Gastroesophageal sphincter (tissue), 3 donors: ENCODE measurements around the gene RNU1-1.
"Not testable (repeated sequence)": the region's sequence is repeated elsewhere in the genome, so short reads cannot be mapped to it uniquely, and the experiment has no call there.

Source experiments
- EP300 ChIP-seq: sonication (generic); formaldehyde crosslinking; IDR thresholded peaks from one replicate; pipeline ENCODE4 v1.6.1; 2017; ENCODE audit warnings: antibody characterized with exemption, mild to moderate bottlenecking
- POLR2A ChIP-seq, 2 donors: fragments of 450-650 bp; IDR thresholded peaks; one replicate each; pipeline ENCODE4 v1.6.1; 2017; ENCODE audit warnings: antibody characterized with exemption in 2 of 2, mild to moderate bottlenecking in 2 of 2, moderate library complexity in 1 of 2
- POLR2AphosphoS5 ChIP-seq: sonication (generic); formaldehyde crosslinking; IDR thresholded peaks from one replicate; pipeline ENCODE4 v1.6.1; 2017; ENCODE audit warnings: antibody characterized with exemption
- TF ChIP-seq, protein P1 (sequence below), 4 experiments: fragments of 200-600 bp in 2 of 4; fragments of 450-650 bp in 2 of 4; sonication (generic) in 1 of 4; IDR thresholded peaks; one replicate each; pipeline ENCODE4 v1.5.1; 2017 to 2019; ENCODE audit warnings: antibody characterized with exemption in 4 of 4, mild to moderate bottlenecking in 2 of 4, moderate library complexity in 2 of 4

DNA sequence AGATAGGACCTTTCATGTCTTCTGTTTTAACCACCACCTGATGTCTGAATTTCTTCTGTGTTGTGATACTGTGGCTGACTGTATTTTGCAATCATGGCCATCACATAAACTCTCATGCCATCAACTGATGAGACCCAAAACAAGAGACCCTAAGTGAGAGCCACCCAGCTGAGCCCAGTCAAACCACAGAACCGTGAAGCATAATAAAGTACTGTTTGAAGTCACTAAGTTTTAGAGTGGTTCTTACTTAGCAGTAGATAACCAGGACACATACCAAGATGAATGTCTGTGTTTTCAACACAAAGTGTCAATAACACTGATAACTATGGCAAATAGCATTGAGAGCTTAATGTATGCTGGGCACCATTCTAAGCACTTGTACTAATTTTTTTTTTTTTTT, 35.5 kb upstream of the RNU1-1 start:
- TF ChIP-seq, protein P1, sequence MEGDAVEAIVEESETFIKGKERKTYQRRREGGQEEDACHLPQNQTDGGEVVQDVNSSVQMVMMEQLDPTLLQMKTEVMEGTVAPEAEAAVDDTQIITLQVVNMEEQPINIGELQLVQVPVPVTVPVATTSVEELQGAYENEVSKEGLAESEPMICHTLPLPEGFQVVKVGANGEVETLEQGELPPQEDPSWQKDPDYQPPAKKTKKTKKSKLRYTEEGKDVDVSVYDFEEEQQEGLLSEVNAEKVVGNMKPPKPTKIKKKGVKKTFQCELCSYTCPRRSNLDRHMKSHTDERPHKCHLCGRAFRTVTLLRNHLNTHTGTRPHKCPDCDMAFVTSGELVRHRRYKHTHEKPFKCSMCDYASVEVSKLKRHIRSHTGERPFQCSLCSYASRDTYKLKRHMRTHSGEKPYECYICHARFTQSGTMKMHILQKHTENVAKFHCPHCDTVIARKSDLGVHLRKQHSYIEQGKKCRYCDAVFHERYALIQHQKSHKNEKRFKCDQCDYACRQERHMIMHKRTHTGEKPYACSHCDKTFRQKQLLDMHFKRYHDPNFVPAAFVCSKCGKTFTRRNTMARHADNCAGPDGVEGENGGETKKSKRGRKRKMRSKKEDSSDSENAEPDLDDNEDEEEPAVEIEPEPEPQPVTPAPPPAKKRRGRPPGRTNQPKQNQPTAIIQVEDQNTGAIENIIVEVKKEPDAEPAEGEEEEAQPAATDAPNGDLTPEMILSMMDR (IDR thresholded peaks at IDR 0.05) = not testable (repeated sequence)
- TF ChIP-seq POLR2AphosphoS5; POLR2A (IDR thresholded peaks at IDR 0.05); EP300: not testable (repeated sequence)
